ENCODE results near the gene IFT43.

GRCh38 chr14:76117789-76118484 is 132.4 kb downstream of the IFT43 start:
- TF ChIP-seq, protein P1, sequence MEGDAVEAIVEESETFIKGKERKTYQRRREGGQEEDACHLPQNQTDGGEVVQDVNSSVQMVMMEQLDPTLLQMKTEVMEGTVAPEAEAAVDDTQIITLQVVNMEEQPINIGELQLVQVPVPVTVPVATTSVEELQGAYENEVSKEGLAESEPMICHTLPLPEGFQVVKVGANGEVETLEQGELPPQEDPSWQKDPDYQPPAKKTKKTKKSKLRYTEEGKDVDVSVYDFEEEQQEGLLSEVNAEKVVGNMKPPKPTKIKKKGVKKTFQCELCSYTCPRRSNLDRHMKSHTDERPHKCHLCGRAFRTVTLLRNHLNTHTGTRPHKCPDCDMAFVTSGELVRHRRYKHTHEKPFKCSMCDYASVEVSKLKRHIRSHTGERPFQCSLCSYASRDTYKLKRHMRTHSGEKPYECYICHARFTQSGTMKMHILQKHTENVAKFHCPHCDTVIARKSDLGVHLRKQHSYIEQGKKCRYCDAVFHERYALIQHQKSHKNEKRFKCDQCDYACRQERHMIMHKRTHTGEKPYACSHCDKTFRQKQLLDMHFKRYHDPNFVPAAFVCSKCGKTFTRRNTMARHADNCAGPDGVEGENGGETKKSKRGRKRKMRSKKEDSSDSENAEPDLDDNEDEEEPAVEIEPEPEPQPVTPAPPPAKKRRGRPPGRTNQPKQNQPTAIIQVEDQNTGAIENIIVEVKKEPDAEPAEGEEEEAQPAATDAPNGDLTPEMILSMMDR (conservative IDR thresholded peaks at IDR 0.05) = no peak
- TF ChIP-seq EZH2 (IDR thresholded peaks at IDR 0.05; ENCODE audit: low read depth) = no peak

Data from PC-9 (cell line).